GM13977 (cell line): Measurements from ENCODE around the gene TLCD4.

Experiments used
- DNase-seq: peaks from one replicate; pipeline ENCODE4 v3.0.0; 2012; ENCODE audit warnings: low spot score
- in situ Hi-C: fragments of 300-500 bp; cut with MboI; formaldehyde crosslinking; loops from one replicate; pipeline ENCODE4 v1.12.0; 2022; ENCODE audit warnings: low sequenced_read_pairs, low pct_unique_long_range_greater_than_20kb, mixed read lengths, inconsistent platforms; ENCODE audit not compliant: unreplicated experiment
- TF ChIP-seq, protein P1 (sequence below): IDR thresholded peaks from 2 replicates; pipeline ENCODE4 v1.5.1; 2012; ENCODE audit warnings: mild to moderate bottlenecking, control low read depth; ENCODE audit not compliant: insufficient read depth; ENCODE audit errors: extremely low read depth, missing control alignments

TLCD4 gene

DNA sequence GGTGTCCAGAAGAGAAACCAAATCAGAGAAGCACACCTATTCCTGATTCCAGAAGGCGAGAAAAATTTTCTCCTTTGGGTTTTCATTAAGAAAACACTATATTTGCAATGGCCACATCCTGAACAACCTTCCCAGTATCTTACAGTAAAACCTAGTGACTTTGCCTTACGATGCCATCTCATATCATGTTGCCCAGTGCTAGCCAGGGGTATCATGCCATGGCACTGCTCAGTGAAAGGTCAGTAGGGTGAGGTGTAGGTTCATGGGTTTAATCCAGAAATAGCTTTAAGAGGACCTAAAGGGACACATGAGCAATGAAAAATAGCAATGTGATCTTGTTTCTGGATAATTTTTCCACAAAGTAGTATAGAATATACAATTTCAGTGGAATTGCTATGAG, 7.2 kb downstream of the TLCD4 start:
- DNase-seq: no peak
- in situ Hi-C loops: no loop called here
- TF ChIP-seq, protein P1, sequence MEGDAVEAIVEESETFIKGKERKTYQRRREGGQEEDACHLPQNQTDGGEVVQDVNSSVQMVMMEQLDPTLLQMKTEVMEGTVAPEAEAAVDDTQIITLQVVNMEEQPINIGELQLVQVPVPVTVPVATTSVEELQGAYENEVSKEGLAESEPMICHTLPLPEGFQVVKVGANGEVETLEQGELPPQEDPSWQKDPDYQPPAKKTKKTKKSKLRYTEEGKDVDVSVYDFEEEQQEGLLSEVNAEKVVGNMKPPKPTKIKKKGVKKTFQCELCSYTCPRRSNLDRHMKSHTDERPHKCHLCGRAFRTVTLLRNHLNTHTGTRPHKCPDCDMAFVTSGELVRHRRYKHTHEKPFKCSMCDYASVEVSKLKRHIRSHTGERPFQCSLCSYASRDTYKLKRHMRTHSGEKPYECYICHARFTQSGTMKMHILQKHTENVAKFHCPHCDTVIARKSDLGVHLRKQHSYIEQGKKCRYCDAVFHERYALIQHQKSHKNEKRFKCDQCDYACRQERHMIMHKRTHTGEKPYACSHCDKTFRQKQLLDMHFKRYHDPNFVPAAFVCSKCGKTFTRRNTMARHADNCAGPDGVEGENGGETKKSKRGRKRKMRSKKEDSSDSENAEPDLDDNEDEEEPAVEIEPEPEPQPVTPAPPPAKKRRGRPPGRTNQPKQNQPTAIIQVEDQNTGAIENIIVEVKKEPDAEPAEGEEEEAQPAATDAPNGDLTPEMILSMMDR: no peak

DNA sequence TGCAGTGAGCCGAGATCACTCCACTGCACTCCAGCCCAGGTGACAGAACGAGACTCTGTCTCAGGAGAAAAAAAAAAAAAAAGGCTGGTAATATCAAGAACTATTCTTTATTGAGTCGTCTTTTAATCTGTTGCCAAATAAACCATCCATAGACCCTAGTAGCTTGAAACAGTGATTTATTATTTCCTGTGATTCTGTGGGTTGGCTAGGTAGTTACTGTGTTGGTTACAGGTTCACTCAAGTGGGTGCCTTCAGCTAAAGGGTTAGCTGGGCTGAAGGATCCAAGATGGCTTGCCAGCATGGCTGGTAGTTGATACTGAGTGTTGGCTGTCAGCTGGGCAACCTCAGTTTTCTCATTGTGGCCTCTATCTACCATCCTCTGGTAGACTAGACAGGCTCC, 9.2 kb downstream of the TLCD4 start:
- TF ChIP-seq, protein P1: no peak
- in situ Hi-C loops: no loop called here
- no peak for DNase-seq

DNA sequence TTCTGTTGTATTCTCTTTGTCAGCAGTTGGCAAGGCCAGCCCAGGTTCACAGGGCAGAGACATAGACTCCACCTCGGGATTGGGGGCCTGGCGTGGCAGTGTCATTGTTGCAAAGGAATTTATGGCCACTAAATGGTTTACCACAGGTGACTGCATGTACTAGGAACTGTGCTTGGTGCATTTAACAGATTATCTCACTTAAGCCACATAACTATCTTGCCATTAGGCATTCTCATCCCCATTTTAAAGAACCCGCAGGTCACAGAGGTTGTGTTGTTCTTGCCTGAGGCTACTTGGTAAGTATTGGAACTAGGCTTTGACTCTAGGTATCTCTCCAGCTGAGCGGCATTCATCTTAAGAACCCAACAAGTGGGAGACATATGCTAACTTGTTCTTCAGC, 9.7 kb downstream of the TLCD4 start:
- in situ Hi-C loops: no loop called here

DNA sequence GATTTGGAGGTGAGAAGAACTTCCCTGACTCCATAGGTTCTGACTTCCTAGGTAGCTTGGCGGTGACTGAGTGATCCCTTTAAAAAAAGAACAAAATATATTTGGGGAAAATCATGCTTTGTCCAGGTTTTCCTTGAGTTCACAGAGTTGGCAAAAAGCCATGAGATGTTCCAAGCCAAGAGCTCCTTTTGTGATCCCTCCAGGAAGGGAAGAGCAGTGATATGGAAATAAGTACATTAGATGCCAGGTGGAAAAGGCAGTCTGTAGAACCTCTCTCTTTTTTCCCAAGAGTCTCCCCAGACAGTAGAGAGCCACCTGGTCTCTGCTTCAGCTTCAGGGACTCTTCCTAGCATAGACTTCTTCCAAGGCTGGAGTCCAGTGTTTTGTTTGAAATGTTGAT, 10.2 kb downstream of the TLCD4 start:
- in situ Hi-C loops: no loop called here
- TF ChIP-seq, protein P1: no peak
- DNase-seq: no peak

More for the DNA sequence above, 9.7 kb downstream of the TLCD4 start:
- DNase-seq: no peak
- TF ChIP-seq, protein P1: no peak

DNA sequence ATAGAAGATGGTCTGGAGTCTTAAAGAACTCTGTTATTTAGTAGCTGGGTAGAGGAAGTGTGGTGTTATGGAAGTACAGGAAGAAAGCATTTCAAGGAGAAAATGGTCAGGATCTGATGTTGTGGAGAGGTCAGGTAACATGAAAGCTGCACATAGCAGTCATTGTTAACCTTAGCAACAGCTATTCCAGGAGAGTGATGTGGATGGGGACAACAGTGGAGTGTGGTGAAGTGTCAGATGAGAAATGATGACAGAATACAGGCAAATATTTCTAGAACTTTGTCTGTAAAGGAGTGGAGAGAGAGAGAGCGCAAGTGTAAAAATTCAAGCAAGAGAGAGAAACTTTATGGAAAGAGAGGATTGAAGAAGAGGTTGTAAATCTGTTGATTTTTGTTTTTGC, 15.6 kb downstream of the TLCD4 start:
- in situ Hi-C loops: no loop called here
- no peak for DNase-seq
- TF ChIP-seq, protein P1: no peak

DNA sequence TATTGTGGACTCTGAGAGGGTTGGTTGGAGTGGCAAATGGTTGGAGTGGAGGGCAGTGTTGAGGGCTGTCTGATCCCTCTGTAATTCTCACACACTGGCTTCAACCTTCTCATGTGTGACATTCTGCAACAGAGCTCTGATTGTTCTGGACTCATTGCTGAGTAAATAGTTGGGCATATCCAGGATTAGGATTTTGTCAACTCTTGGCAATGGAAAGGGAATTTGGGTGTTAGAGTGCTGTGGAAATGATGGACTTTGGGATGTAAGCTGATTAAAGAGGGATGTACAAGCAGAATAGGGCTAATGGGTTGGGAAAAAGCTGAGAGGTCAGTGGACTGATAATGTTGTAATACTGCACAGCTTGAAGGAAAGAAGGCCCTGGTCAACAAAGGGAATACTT, 16.5 kb downstream of the TLCD4 start:
- in situ Hi-C loops: no loop called here
- DNase-seq: no peak
- TF ChIP-seq, protein P1: no peak

DNA sequence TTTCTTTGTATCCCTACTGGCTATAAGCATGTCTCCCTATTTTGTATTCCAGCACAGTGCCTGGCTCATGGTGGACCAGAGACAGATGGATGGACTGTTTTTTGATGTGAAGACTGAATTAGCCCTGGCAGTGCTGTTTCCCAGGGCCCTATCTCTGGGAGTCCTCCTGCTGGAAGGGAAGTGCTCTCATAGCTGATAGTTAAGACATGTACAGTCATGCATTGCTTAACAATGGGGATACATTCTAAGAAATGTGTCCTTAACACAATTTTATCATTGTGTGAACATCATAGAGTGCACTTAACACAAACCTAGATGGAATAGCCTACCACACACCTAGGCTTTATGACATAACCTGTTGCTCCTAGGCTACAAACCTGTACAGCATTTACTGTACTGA, 21.1 kb downstream of the TLCD4 start:
- DNase-seq: no peak
- TF ChIP-seq, protein P1: no peak
- in situ Hi-C loops: no loop called here
